Measurements from ENCODE around the gene IL17REL.
"Not testable (repeated sequence)": the region's sequence is repeated elsewhere in the genome, so short reads cannot be mapped to it uniquely, and the experiment has no call there.

Gene IL17REL

GRCh38 chr22:49945042-49945794 is 67.3 kb downstream of the IL17REL start:
- not testable (repeated sequence) for DNase-seq (ENCODE audit: low read depth in 2 of 2)
